IPS-11a (cell line): ENCODE results near the gene RXRB.

ENCODE experiments used
- H3K4me3 ChIP-seq: one replicate; pipeline ENCODE4 v1.5.1; 2013; ENCODE audit warnings: low read depth, low read length, control low read depth

RXRB gene

GRCh38 chr6:33177552-33178446 lies 22.7 kb downstream of the RXRB start:
- no peak overlapping the region for H3K4me3 ChIP-seq

- no peak overlapping the region for H3K4me3 ChIP-seq
Measured at GRCh38 chr6:33176906-33177305, 23.6 kb downstream of the RXRB start.

- H3K4me3 ChIP-seq = no peak overlapping the region
Measured at GRCh38 chr6:33175436-33176069, 24.9 kb downstream of the RXRB start.

GRCh38 chr6:33174784-33175183 lies 25.7 kb downstream of the RXRB start:
- no peak overlapping the region for H3K4me3 ChIP-seq

GRCh38 chr6:33173535-33174180 lies 26.8 kb downstream of the RXRB start:
- H3K4me3 ChIP-seq = no peak overlapping the region

- H3K4me3 ChIP-seq = no peak overlapping the region
Measured at GRCh38 chr6:33172688-33173534, 27.6 kb downstream of the RXRB start.

- no peak overlapping the region for H3K4me3 ChIP-seq
Measured at GRCh38 chr6:33171880-33172687, 28.4 kb downstream of the RXRB start.

GRCh38 chr6:33171016-33171879 lies 29.2 kb downstream of the RXRB start:
- no peak overlapping the region for H3K4me3 ChIP-seq

- H3K4me3 ChIP-seq = no peak overlapping the region
Measured at GRCh38 chr6:33170176-33171015, 30.1 kb downstream of the RXRB start.

GRCh38 chr6:33169291-33170175 lies 30.9 kb downstream of the RXRB start:
- no peak overlapping the region for H3K4me3 ChIP-seq

- no peak overlapping the region for H3K4me3 ChIP-seq
Measured at GRCh38 chr6:33168639-33169038, 31.8 kb downstream of the RXRB start.

- H3K4me3 ChIP-seq = no peak overlapping the region
Measured at GRCh38 chr6:33168284-33168601, 32.2 kb downstream of the RXRB start.

GRCh38 chr6:33167374-33168283 lies 32.8 kb downstream of the RXRB start:
- no peak overlapping the region for H3K4me3 ChIP-seq

GRCh38 chr6:33166811-33167210 lies 33.7 kb downstream of the RXRB start:
- H3K4me3 ChIP-seq = no peak overlapping the region

GRCh38 chr6:33166363-33166762 lies 34.1 kb downstream of the RXRB start:
- no peak overlapping the region for H3K4me3 ChIP-seq

- H3K4me3 ChIP-seq = no peak overlapping the region
Measured at GRCh38 chr6:33165581-33166258, 34.7 kb downstream of the RXRB start.
